K562 (cell line): ENCODE measurements around the gene RPP25. TPM values are rescaled to one million over a fixed set of nuclear protein-coding genes. Genes with fewer than 3 reads are reported as not detected.
A peak's percentile ranks its signal among the peaks of the same experiment; 100 is the strongest.

Experiments
- ATAC-seq: fragments of 200-7000 bp; cut with Tn5 transposase; 3 replicates; pipeline ENCODE4 v1.9.1; 2020; ENCODE audit warnings: moderate library complexity
- BruUV-seq: library from RNA; stranded (reverse); fragments of 400-500 nt; replicated peaks from 2 replicates; lab custom pipeline; 2021; lab: Mats Ljungman, UMichigan
- CTCF ChIA-PET: fragments of 300-600 bp; formaldehyde crosslinking; extraction: SDS; loops from one replicate; lab custom pipeline; 2021; ENCODE audit warnings: low intra/inter-chr PET ratio; lab: Yijun Ruan, JAX
- POLR2A ChIA-PET: fragments of 300-600, 350-650 bp; sonication (Branson Sonifier 250); formaldehyde crosslinking; extraction: SDS; loops from one replicate; lab custom pipeline; 2021; ENCODE audit warnings: antibody characterized with exemption, inconsistent platforms; lab: Yijun Ruan, JAX
- DNase-seq, 4 experiments: peaks; one replicate each; pipeline versions ENCODE4 v3.0.0 to v3.0.0-alpha.2; 2011 to 2018; ENCODE audit warnings: low spot score in 3 of 4, mixed read lengths in 3 of 4; ENCODE audit errors: extremely low read depth in 1 of 4
- FAIRE-seq: peaks from 2 replicates; lab custom pipeline; 2011; peaks lifted over from hg19 to GRCh38; lab: Jason Lieb, UNC
- H2AFZ ChIP-seq: 2 replicates; pipeline ENCODE4 v1.6.0; 2011; ENCODE audit warnings: low read depth, low read length, control low read depth, inconsistent platforms
- H3K27ac ChIP-seq: fragments of 200-600 bp; 3 replicates; pipeline ENCODE4 v1.8.0; 2011; ENCODE audit warnings: low read depth, mild to moderate bottlenecking, control low read depth, inconsistent platforms, low read length, moderate library complexity, mixed read lengths; ENCODE audit errors: extremely low read depth
- H3K27me3 ChIP-seq, 2 experiments: fragments of 300-600 bp in 1 of 2; 2 replicates in 1 of 2; 3 replicates in 1 of 2; pipeline versions ENCODE4 v1.6.0 to v1.8.0; 2011; ENCODE audit warnings: inconsistent platforms in 2 of 2, low read length in 2 of 2, mild to moderate bottlenecking in 1 of 2, mixed read lengths in 1 of 2, moderate library complexity in 1 of 2; ENCODE audit not compliant: control insufficient read depth in 2 of 2, insufficient read depth in 2 of 2
- H3K36me3 ChIP-seq: fragments of 300-600 bp; 3 replicates; pipeline ENCODE4 v1.8.0; 2011; ENCODE audit warnings: mild to moderate bottlenecking, low read length, inconsistent platforms; ENCODE audit not compliant: control insufficient read depth, insufficient read depth
- H3K4me1 ChIP-seq, 2 experiments: fragments of 200-600 bp in 1 of 2; replicated peaks in 1 of 2; 2 replicates in 1 of 2; 3 replicates in 1 of 2; pipeline versions ENCODE4 v1.5.1 to v1.8.0; 2011; ENCODE audit warnings: inconsistent platforms in 2 of 2, low read length in 2 of 2, mild to moderate bottlenecking in 1 of 2, mixed read lengths in 1 of 2, moderate library complexity in 1 of 2; ENCODE audit not compliant: control insufficient read depth in 2 of 2, insufficient read depth in 2 of 2
- H3K4me2 ChIP-seq: 2 replicates; pipeline ENCODE4 v1.6.1; 2011; ENCODE audit warnings: low read length, control low read depth, inconsistent platforms, mixed read lengths; ENCODE audit not compliant: insufficient read depth
- H3K4me3 ChIP-seq: fragments of 200-600 bp; sonication (generic), shearing (Covaris generic); 2 replicates; pipeline ENCODE4 v1.5.1; 2016; ENCODE audit warnings: control low read depth, inconsistent platforms
- H3K79me2 ChIP-seq: fragments of 200-600 bp; 3 replicates; pipeline ENCODE4 v1.8.0; 2011; ENCODE audit warnings: low read length, inconsistent platforms; ENCODE audit not compliant: control insufficient read depth, insufficient read depth
- H3K9ac ChIP-seq, 2 experiments: 2 replicates each; pipeline versions ENCODE4 v1.6.0 to v1.6.1; 2011; ENCODE audit warnings: low read depth in 2 of 2, low read length in 2 of 2, control low read depth in 1 of 2, inconsistent platforms in 1 of 2, mild to moderate bottlenecking in 1 of 2, mixed read lengths in 1 of 2; ENCODE audit not compliant: insufficient read depth in 1 of 2
- H3K9me1 ChIP-seq: one replicate; pipeline ENCODE4 v1.6.0; 2011; ENCODE audit warnings: inconsistent platforms, mild to moderate bottlenecking, low read length, moderate library complexity; ENCODE audit not compliant: control insufficient read depth, insufficient read depth
- H3K9me3 ChIP-seq: replicated peaks from 2 replicates; pipeline ENCODE4 v1.5.1; 2011; ENCODE audit warnings: low read depth, low read length, inconsistent platforms; ENCODE audit not compliant: control insufficient read depth, insufficient read depth
- H4K20me1 ChIP-seq: replicated peaks from 2 replicates; pipeline ENCODE4 v1.6.1; 2011; ENCODE audit warnings: low read length, inconsistent platforms, mixed read lengths; ENCODE audit not compliant: control insufficient read depth, insufficient read depth
- ATF1 ChIP-seq, 2 experiments: fragments of 450-650 bp in 1 of 2; IDR thresholded peaks; 2 replicates each; pipeline ENCODE4 v1.6.1; 2016; ENCODE audit warnings: missing compliant biosample characterization in 1 of 2, missing genetic modification characterization in 1 of 2
- ATF2 ChIP-seq: sonication (generic); formaldehyde crosslinking; IDR thresholded peaks from 2 replicates; pipeline ENCODE4 v1.8.1; 2022; ENCODE audit warnings: missing genetic modification reagents
- FOXK2 ChIP-seq, 2 experiments: fragments of 450-650 bp; IDR thresholded peaks in 1 of 2; conservative IDR thresholded peaks in 1 of 2; 2 replicates each; pipeline ENCODE4 v1.6.1; 2016; ENCODE audit warnings: low read depth in 2 of 2, mild to moderate bottlenecking in 1 of 2
- HEY1 ChIP-seq: fragments of 250-450 bp; sonication (Bioruptor Pico); IDR thresholded peaks from 2 replicates; pipeline ENCODE4 v1.5.0; 2020; ENCODE audit warnings: mild to moderate bottlenecking, moderate library complexity, borderline replicate concordance
- KDM2B ChIP-seq: fragments of 250-450 bp; sonication (Bioruptor Pico); IDR thresholded peaks from 2 replicates; pipeline ENCODE4 v1.8.0; 2021; ENCODE audit warnings: mild to moderate bottlenecking, moderate library complexity
- OTX1 ChIP-seq: fragments of 450-650 bp; formaldehyde crosslinking; IDR thresholded peaks from 2 replicates; pipeline ENCODE4 v1.4.0; 2022; ENCODE audit warnings: mild to moderate bottlenecking
- PHTF2 ChIP-seq: fragments of 250-450 bp; sonication (Bioruptor Pico); IDR thresholded peaks from 2 replicates; pipeline ENCODE4 v1.5.0; 2021; ENCODE audit warnings: mild to moderate bottlenecking
- PTBP1 ChIP-seq: fragments of 200-400 bp; formaldehyde crosslinking; IDR thresholded peaks from 2 replicates; pipeline ENCODE4 v1.6.1; 2017; ENCODE audit warnings: low read depth, low read length
- ZNF239 ChIP-seq: fragments of 250-450 bp; sonication (Bioruptor Pico); IDR thresholded peaks from 2 replicates; pipeline ENCODE4 v1.4.0; 2020; ENCODE audit warnings: mild to moderate bottlenecking
- ZNF282 ChIP-seq: sonication (generic); formaldehyde crosslinking; IDR thresholded peaks from 2 replicates; pipeline ENCODE4 v1.8.1; 2023; ENCODE audit warnings: missing genetic modification reagents
- ZNF589 ChIP-seq: fragments of 200-800 bp; sonication (Bioruptor generic); IDR thresholded peaks from 2 replicates; pipeline ENCODE4 v1.6.1; 2016; ENCODE audit warnings: low read depth, missing genetic modification characterization, missing compliant biosample characterization
- WGBS: fragments of 100-300 bp; shearing (Covaris generic); methylation state at CpG from one replicate; pipeline ENCODE4 v1.1.6; 2016; ENCODE audit warnings: low coverage, mixed read lengths; ENCODE audit not compliant: insufficient coverage; ENCODE audit errors: missing lambda C conversion rate; 5-methylcytosine and 5-hydroxymethylcytosine counted together
- in situ Hi-C: fragments of 300-500 bp; cut with MboI; formaldehyde crosslinking; loops from 4 replicates; pipeline ENCODE4 v1.15.0; 2018; ENCODE audit warnings: inconsistent platforms, mixed read lengths
- intact Hi-C: fragments of 100-400 bp; cut with micrococcal nuclease; formaldehyde crosslinking; loops from 2 replicates; pipeline ENCODE4 v1.14.2; 2022
- polyA plus RNA-seq, 8 experiments: library from polyadenylated mRNA; depleted of rRNA in 4 of 8; stranded (reverse) in 5 of 8; unstranded in 3 of 8; fragments of >200 nt; fragmentation: Nextera tagmentation in 2 of 8; fragmentation: Illumina TruSeq in 1 of 8; extraction: Ambion mirVana in 2 of 8; extraction: Trizol in 1 of 8; gene quantifications; 2 replicates each; pipeline versions ENCODE4 v1.2.1 to v1.2.3, GENCODE V29; 2011 to 2014; ENCODE audit warnings: inconsistent platforms in 1 of 8, missing spikeins in 1 of 8
- total RNA-seq, 7 experiments: library from RNA; depleted of rRNA in 6 of 7; stranded (reverse); fragments of >200 nt in 6 of 7; fragmentation: Illumina TruSeq in 2 of 7; extraction: Trizol in 2 of 7; gene quantifications; 2 replicates each; pipeline versions ENCODE4 v1.2.1 to v1.2.3, GENCODE V29; 2011 to 2021; ENCODE audit warnings: low replicate concordance in 1 of 7

The RPP25 gene
- total and polyA plus RNA-seq, 9 of the 15 experiments (the other 6 are each of a cell fraction or from before 2014, with no cell fraction given): 1.1 to 12.3 (median 5.6) TPM

GRCh38 chr15:74933573-74933972 lies 23.0 kb downstream of the RPP25 start:
- peak; percentile 11 for FAIRE-seq
- Histone ChIP-seq H3K27ac (no peak overlapping the region), H3K4me1 (peaks cover 19 to 27% of the 10 kb centered on the region in 2 experiments), H3K9me3 (no peaks in the 10 kb centered on the region)
- 11% methylated on average over 2 of the region's 2 CpGs for WGBS
- BruUV-seq: no TSS peak
- TF ChIP-seq PHTF2 (CRISPR knock-in tag) (no peak), PTBP1 (no peak), OTX1 (CRISPR knock-in tag) (no peak), ATF2 (CRISPR knock-in tag) (no peak), ZNF589 (CRISPR knock-in tag) (no peak), KDM2B (CRISPR knock-in tag) (no peak), ATF1 (CRISPR knock-in tag; IDR thresholded peaks at IDR 0.05) (no peak), ATF1 (tag; IDR thresholded peaks at IDR 0.05) (no peak), ZNF239 (CRISPR knock-in tag) (no peak), FOXK2 (conservative IDR thresholded peaks at IDR 0.05 in 1 of 2, IDR thresholded peaks at IDR 0.05 in 1 of 2; ENCODE audit: low read depth in 2 of 2) (no peak), HEY1 (CRISPR knock-in tag) (no peak), ZNF282 (no peak)
- TF ChIP-seq, all 486 proteins: peak for 0
- peaks cover 72% of the 10 kb centered on the region for H3K36me3 ChIP-seq
- DNase-seq (no peak), ATAC-seq (no peak)
- intact Hi-C loops: no loop called here
- ChIA-PET CTCF (interaction anchor here (0.7 kb wide), 1 partner anchor 423 kb away, joined by 4 read pairs; no protein-coding TSS in a partner anchor), POLR2A (interaction anchor here (0.6 to 3.1 kb wide), 11 partner anchors 9 to 498 kb away, joined by 3 to 15 read pairs (median 5); partner anchors contain the start of genes FAM219B and PPCDC)
- no peak overlapping the region for H2AFZ ChIP-seq
- H3K9ac ChIP-seq: no peak overlapping the region
- in situ Hi-C loops: no loop called here
- no peaks in the 10 kb centered on the region for H3K27me3 ChIP-seq
- peak overlapping the region; percentile 40 for H3K4me2 ChIP-seq
- no peak overlapping the region; the same call in 1 of the 2 replicates for H3K4me3 ChIP-seq
- H4K20me1 ChIP-seq: peaks cover 9% of the 10 kb centered on the region
- H3K9me1 ChIP-seq: no peaks in the 10 kb centered on the region
- H3K79me2 ChIP-seq: peaks cover 92% of the 10 kb centered on the region
